Measurements from ENCODE around the gene SLC37A4. TPM values are rescaled to one million over a fixed set of nuclear protein-coding genes. Genes with fewer than 3 reads are reported as not detected.

The SLC37A4 gene
- total and polyA plus RNA-seq, 2 experiments from 2014 or later, result 7.9 to 13.7 TPM

DNA sequence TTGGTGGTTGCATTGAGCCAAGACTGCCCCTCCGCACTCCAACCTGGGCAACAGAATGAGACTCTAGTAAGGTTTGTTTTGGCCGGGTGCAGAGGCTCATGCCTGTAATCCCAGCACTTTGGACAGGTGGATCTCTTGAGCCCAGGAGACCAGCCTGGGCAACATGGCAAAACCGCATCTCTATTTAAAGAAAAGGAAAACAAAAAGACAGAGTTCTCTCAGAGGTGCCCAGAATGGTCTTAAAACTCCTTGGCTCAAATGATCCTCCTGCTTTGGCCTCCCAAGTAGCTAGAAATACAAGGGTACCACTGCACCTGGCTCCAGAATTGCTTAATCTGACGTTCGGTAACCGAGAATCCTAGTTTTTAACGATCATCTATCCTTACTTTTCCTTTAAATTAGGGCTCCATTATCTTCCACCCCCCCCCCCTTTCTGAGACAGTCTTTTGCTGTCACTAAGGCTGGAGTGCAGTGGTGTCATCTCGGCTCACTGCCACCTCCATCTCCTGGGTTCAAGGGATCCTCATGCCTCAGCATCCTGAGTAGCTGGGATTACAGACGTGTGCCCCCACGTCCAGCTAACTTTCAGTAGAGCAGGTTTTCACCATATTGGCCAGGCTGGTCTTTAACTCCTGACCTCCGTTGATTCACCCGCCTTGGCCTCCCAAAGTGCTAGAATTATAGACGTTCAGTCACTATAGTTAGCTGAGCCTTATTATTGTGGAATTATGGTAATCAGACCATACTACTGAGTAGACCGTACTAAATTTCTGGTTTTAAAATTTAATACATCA is 14.3 kb downstream of the SLC37A4 start:
- no peak for DNase-seq
- peaks cover 59% of the 10 kb centered on the region for H3F3A ChIP-seq (ENCODE audit: insufficient read depth)
- 70 to 78% methylated on average over 14 of the region's 14 CpGs for WGBS, 2 experiments (ENCODE audit: low coverage in 1 of 2, low lambda C conversion rate in 2 of 2, missing lambda C conversion rate in 2 of 2)
- no peaks in the 10 kb centered on the region for H4K20me1 ChIP-seq (ENCODE audit: insufficient read depth)
- H3K9me2 ChIP-seq (ENCODE audit: insufficient read depth), result no peaks in the 10 kb centered on the region
- H3K27me3 ChIP-seq (replicated peaks; ENCODE audit: insufficient read depth), result no peaks in the 10 kb centered on the region
- in situ Hi-C loops (cut with MboI), result no loop called here
- peak overlapping the region; percentile 94 for H3K9ac ChIP-seq
- peaks cover 29% of the 10 kb centered on the region for H3K4me1 ChIP-seq (ENCODE audit: insufficient read depth)
- H3K79me2 ChIP-seq (ENCODE audit: insufficient read depth), result peaks cover 73% of the 10 kb centered on the region
- peaks cover 39% of the 10 kb centered on the region for H3K36me3 ChIP-seq (ENCODE audit: low read depth)
- peak overlapping the region; percentile 97 for H3K4me2 ChIP-seq (ENCODE audit: unreplicated experiment)
- H3K9me3 ChIP-seq (ENCODE audit: low read depth), result no peaks in the 10 kb centered on the region
- H2AFZ ChIP-seq, result no peak overlapping the region
- TF ChIP-seq EZH2 (IDR thresholded peaks at IDR 0.05; ENCODE audit: insufficient read depth, poor library complexity, severe bottlenecking) (no peak), EZH2phosphoT487 (IDR thresholded peaks at IDR 0.05; ENCODE audit: insufficient read depth, low read depth) (no peak)
- peak overlapping the region; percentile 91 for H3K27ac ChIP-seq
- H3K4me3 ChIP-seq, result peak overlapping the region; percentile 95

DNA sequence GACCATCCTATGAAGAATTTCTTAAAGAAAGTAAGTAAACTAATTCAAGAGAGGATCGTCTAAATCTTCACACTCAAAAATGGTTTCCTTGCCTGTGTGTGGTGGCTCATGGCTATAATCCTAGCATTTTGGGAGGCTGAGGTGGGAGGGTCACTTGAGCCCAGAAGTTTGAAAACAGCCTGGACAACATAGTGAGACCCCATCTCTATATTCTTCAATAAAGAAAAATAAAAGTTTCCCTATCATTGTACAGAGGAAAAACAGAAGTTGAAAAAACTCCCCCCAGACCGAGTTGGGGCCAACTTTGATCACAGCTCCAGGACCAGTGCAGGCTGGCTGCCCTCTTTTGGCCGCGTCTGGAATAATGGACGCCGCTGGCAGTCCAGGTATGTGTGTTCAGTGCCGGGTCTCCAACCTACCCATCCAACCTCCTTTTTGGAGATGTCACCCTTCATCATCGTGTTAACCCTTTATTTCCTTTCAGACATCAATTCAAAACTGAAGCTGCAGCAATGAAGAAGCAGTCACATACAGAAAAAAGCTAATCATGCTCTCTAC is 15.5 kb downstream of the SLC37A4 start:
- no peak overlapping the region for H3K4me3 ChIP-seq
- peaks cover 34% of the 10 kb centered on the region for H3K36me3 ChIP-seq (ENCODE audit: low read depth)
- peak overlapping the region; percentile 1; the same call in 1 of the 2 replicates for H3K27ac ChIP-seq
- H3F3A ChIP-seq (ENCODE audit: insufficient read depth), result peaks cover 66% of the 10 kb centered on the region
- peaks cover 23% of the 10 kb centered on the region for H3K4me1 ChIP-seq (ENCODE audit: insufficient read depth)
- peak; percentile 38 for DNase-seq
- no peak for TF ChIP-seq EZH2 (IDR thresholded peaks at IDR 0.05; ENCODE audit: insufficient read depth, poor library complexity, severe bottlenecking)
- no peak for TF ChIP-seq EZH2phosphoT487 (IDR thresholded peaks at IDR 0.05; ENCODE audit: insufficient read depth, low read depth)
- H4K20me1 ChIP-seq (ENCODE audit: insufficient read depth), result no peaks in the 10 kb centered on the region
- in situ Hi-C loops (cut with MboI), result no loop called here
- H3K79me2 ChIP-seq (ENCODE audit: insufficient read depth), result peaks cover 60% of the 10 kb centered on the region
- no peak overlapping the region for H3K4me2 ChIP-seq (ENCODE audit: unreplicated experiment)
- H3K9me3 ChIP-seq (ENCODE audit: low read depth), result no peaks in the 10 kb centered on the region
- no peaks in the 10 kb centered on the region for H3K9me2 ChIP-seq (ENCODE audit: insufficient read depth)
- no peaks in the 10 kb centered on the region for H3K27me3 ChIP-seq (replicated peaks; ENCODE audit: insufficient read depth)
- 58 to 62% methylated on average over 8 of the region's 8 CpGs for WGBS, 2 experiments (ENCODE audit: low coverage in 1 of 2, low lambda C conversion rate in 2 of 2, missing lambda C conversion rate in 2 of 2)
- H2AFZ ChIP-seq, result no peak overlapping the region
- H3K9ac ChIP-seq, result 0 out of 2 replicates have a peak overlapping the region, but pooled peaks have one; percentile 8

DNA sequence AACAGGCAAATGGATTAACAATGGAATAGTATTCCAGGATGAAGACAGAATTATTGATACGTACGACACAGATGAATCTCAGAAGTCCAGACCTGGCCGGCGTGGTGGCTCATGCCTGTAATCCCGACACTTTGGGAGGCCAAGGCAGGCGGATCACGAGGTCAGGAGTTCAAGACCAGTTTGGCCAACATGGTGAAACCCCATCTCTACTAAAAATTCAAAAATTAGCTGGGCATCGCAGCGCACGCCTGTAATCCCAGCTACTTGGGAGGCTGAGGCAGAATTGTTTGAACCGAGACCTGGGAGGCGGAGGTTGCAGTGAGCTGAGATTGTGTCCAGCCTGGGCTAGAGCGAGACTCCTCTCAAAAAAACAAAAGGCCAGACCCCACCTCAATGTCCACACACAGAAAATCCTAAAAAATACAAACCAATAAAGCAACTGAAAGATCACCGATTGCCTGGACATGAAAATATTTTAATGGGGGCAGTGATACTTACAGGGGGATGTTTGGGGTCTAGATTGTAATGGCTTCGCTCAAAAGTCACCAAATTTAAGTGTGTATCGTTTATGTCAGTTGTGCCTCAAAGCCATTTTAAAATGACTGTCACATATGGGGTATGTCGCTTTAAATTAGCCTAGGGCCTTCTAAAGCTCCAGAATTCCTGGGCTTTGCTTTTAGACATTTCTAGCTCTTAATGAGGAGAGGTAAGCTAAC is 16.3 kb downstream of the SLC37A4 start:
- in situ Hi-C loops (cut with MboI), result no loop called here
- Histone ChIP-seq H3K4me2 (ENCODE audit: unreplicated experiment) (no peak overlapping the region), H3K9me2 (ENCODE audit: insufficient read depth) (no peaks in the 10 kb centered on the region), H3K9ac (no peak overlapping the region), H3K27ac (0 out of 2 replicates have a peak overlapping the region, but pooled peaks have one; percentile 1), H4K20me1 (ENCODE audit: insufficient read depth) (no peaks in the 10 kb centered on the region), H3F3A (ENCODE audit: insufficient read depth) (peaks cover 66% of the 10 kb centered on the region), H2AFZ (no peak overlapping the region), H3K4me3 (no peak overlapping the region), H3K36me3 (ENCODE audit: low read depth) (peaks cover 34% of the 10 kb centered on the region), H3K4me1 (ENCODE audit: insufficient read depth) (peaks cover 16% of the 10 kb centered on the region), H3K9me3 (ENCODE audit: low read depth) (no peaks in the 10 kb centered on the region), H3K79me2 (ENCODE audit: insufficient read depth) (peaks cover 52% of the 10 kb centered on the region), H3K27me3 (replicated peaks; ENCODE audit: insufficient read depth) (no peaks in the 10 kb centered on the region)
- DNase-seq, result no peak
- TF ChIP-seq EZH2phosphoT487 (IDR thresholded peaks at IDR 0.05; ENCODE audit: insufficient read depth, low read depth), result no peak
- TF ChIP-seq EZH2 (IDR thresholded peaks at IDR 0.05; ENCODE audit: insufficient read depth, poor library complexity, severe bottlenecking), result no peak
- 89 to 91% methylated on average over 17 of the region's 17 CpGs for WGBS, 2 experiments (ENCODE audit: low coverage in 1 of 2, low lambda C conversion rate in 2 of 2, missing lambda C conversion rate in 2 of 2)

DNA sequence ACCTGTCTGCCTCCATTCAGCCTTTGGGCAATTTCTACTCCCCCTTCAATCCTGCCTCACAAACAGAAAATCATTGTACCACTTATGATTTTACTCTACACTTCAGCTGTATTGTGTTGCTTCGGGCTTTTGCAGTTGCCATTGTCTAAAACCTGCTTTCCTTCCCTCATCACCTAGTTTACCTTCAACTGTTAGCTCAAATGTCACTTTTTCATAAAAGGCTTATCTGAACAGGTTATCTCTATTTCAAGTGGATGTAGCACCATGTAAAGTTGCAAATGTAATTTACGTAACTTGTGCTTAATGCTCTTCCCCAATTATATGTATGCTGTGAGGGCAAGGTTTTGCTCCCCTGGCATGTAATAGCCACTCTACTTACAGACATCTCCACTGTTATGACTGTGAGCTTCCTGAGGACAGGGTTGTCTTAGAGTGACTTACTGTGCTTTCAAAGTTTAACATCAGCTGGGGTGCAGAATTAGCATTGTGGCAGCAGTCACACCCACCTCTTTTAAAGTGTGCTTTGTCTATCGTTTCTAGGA is 18.0 kb downstream of the SLC37A4 start:
- H3K9me2 ChIP-seq (ENCODE audit: insufficient read depth), result no peaks in the 10 kb centered on the region
- WGBS, 2 experiments (ENCODE audit: low coverage in 1 of 2, low lambda C conversion rate in 2 of 2, missing lambda C conversion rate in 2 of 2), result 58 to 68% methylated on average over 3 of the region's 3 CpGs
- TF ChIP-seq EZH2phosphoT487 (IDR thresholded peaks at IDR 0.05; ENCODE audit: insufficient read depth, low read depth) (no peak), EZH2 (IDR thresholded peaks at IDR 0.05; ENCODE audit: insufficient read depth, poor library complexity, severe bottlenecking) (no peak)
- in situ Hi-C loops (cut with MboI), result no loop called here
- peaks cover 34% of the 10 kb centered on the region for H3K36me3 ChIP-seq (ENCODE audit: low read depth)
- peaks cover 41% of the 10 kb centered on the region for H3K79me2 ChIP-seq (ENCODE audit: insufficient read depth)
- no peaks in the 10 kb centered on the region for H4K20me1 ChIP-seq (ENCODE audit: insufficient read depth)
- H3K27me3 ChIP-seq (replicated peaks; ENCODE audit: insufficient read depth), result no peaks in the 10 kb centered on the region
- H3K27ac ChIP-seq, result no peak overlapping the region
- H3K4me2 ChIP-seq (ENCODE audit: unreplicated experiment), result no peak overlapping the region
- no peak overlapping the region for H3K9ac ChIP-seq
- H3K4me1 ChIP-seq (ENCODE audit: insufficient read depth), result peaks cover 16% of the 10 kb centered on the region
- no peaks in the 10 kb centered on the region for H3K9me3 ChIP-seq (ENCODE audit: low read depth)
- no peak overlapping the region for H3K4me3 ChIP-seq
- H2AFZ ChIP-seq, result no peak overlapping the region
- peaks cover 63% of the 10 kb centered on the region for H3F3A ChIP-seq (ENCODE audit: insufficient read depth)
- DNase-seq, result no peak

Measured in GM23248 (cell line).